ENCODE measurements around the gene B4GAT1. TPM values are rescaled to one million over a fixed set of nuclear protein-coding genes. Genes with fewer than 3 reads are reported as not detected.

The B4GAT1 gene
- total and polyA plus RNA-seq, 2 of the 13 experiments (the other 11 are each of a cell fraction or from before 2014, with no cell fraction given): 40.4 to 109 TPM

DNA sequence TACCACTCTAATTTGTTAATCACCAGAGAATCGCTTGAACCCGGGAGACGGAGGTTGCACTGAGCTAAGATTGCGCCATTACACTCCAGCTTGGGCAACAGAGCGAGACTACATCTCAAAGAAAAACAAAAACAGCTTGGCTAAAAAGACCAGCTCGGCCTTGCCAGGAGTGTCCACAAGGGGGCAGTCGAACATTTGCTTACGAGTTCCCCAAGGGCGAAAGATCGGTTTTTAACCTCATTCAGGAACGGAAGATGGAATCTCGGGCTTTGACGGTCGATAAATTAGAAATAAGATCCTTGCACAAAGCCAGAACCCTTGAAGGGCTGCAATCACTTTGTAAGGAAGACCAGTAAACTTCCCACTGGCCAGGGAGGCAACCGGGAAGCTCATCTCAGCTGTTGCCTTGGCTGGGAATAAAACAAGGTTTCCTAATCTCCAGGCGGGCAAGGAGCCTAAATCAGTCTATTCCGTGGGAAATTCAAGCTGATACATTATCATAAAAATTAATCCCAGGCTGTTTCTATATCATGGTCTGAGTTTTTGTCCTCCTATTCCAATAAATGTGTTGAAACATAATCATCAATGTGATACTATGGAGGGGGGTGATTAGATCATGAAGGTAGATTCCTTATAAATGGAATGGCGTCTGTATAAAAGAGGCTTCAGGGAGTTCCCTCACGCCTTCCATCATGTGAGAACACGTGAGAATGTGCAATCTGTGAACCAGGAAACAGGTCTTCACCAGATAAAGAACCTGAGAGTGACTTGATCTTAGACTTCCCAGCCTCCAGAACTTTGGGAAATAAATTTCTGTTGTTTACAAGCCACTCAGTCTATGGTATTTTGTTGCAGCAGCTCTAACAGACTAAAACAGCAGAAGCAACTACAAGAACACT is 39.0 kb upstream of the B4GAT1 start (continued):
- TF ChIP-seq SNAI1 (CRISPR knock-in tag; IDR thresholded peaks at IDR 0.05; ENCODE audit: borderline replicate concordance) (no peak), ZNF782 (CRISPR knock-in tag; IDR thresholded peaks at IDR 0.05; ENCODE audit: borderline replicate concordance) (no peak), ZSCAN12 (CRISPR knock-in tag; IDR thresholded peaks at IDR 0.05) (no peak), EP300 (IDR thresholded peaks at IDR 0.05; ENCODE audit: low read depth in 2 of 2, low read length in 2 of 2) (no peak), EP300 (CRISPR knock-in tag; IDR thresholded peaks at IDR 0.05; ENCODE audit: borderline replicate concordance) (no peak), CREM (IDR thresholded peaks at IDR 0.05) (peak; percentile 25; the same call in 1 of the 2 replicates), CREM (CRISPR knock-in tag; IDR thresholded peaks at IDR 0.05) (no peak), GMEB2 (CRISPR knock-in tag; IDR thresholded peaks at IDR 0.05; ENCODE audit: low read depth) (no peak), MTA1 (CRISPR knock-in tag; IDR thresholded peaks at IDR 0.05; ENCODE audit: borderline replicate concordance) (no peak), ZNF83 (CRISPR knock-in tag; IDR thresholded peaks at IDR 0.05; ENCODE audit: borderline replicate concordance) (no peak), MIER2 (CRISPR knock-in tag; IDR thresholded peaks at IDR 0.05) (0 out of 2 replicates have a peak, but pooled peaks have one; percentile 32), CEBPB (IDR thresholded peaks at IDR 0.05; ENCODE audit: borderline replicate concordance, low read depth, low read length) (peak; percentile 88), SMAD9 (CRISPR knock-in tag; IDR thresholded peaks at IDR 0.05) (no peak), ZNF121 (CRISPR knock-in tag; IDR thresholded peaks at IDR 0.05) (peak; percentile 79), MBNL3 (CRISPR knock-in tag; conservative IDR thresholded peaks at IDR 0.05) (no peak), ZFP36L2 (CRISPR knock-in tag; IDR thresholded peaks at IDR 0.05) (no peak)
